OCI-LY7 (cell line): ENCODE data around the gene PDZD2. TPM values are rescaled to one million over a fixed set of nuclear protein-coding genes. Genes with fewer than 3 reads are reported as not detected.

Experiments used
- BruUV-seq: library from RNA; stranded (reverse); fragments of 400-500 nt; replicated peaks from 2 replicates; lab custom pipeline; 2021; lab: Mats Ljungman, UMichigan
- CTCF ChIA-PET: fragments of 300-600 bp; sonication (Branson Sonifier 250); formaldehyde crosslinking; loops from one replicate; lab custom pipeline; 2022; ENCODE audit warnings: antibody characterized with exemption; ENCODE audit not compliant: unreplicated experiment; lab: Charles Lee
- POLR2A ChIA-PET: fragments of 300-600 bp; sonication (Branson Sonifier 250); formaldehyde crosslinking; loops from one replicate; lab custom pipeline; 2022; ENCODE audit warnings: antibody characterized with exemption; lab: Charles Lee
- DNase-seq: peaks from one replicate; pipeline ENCODE4 v3.0.0-alpha.2; 2015; ENCODE audit warnings: low spot score
- H2AFZ ChIP-seq: fragments of 200-600 bp; sonication (generic), shearing (Covaris generic); 2 replicates; pipeline ENCODE4 v1.6.1; 2014; ENCODE audit warnings: mild to moderate bottlenecking, antibody characterized with exemption, low read length, moderate library complexity
- H3K27ac ChIP-seq: fragments of 200-600 bp; sonication (generic); 2 replicates; pipeline ENCODE4 v1.5.1; 2014; ENCODE audit warnings: mixed run types, low read depth, mild to moderate bottlenecking, moderate library complexity, low read length, inconsistent platforms; ENCODE audit not compliant: poor library complexity, severe bottlenecking
- H3K36me3 ChIP-seq: fragments of 200-600 bp; sonication (generic); 2 replicates; pipeline ENCODE4 v1.6.1; 2014; ENCODE audit warnings: mild to moderate bottlenecking, antibody characterized with exemption, low read length, moderate library complexity, mixed read lengths; ENCODE audit not compliant: insufficient read depth
- H3K4me1 ChIP-seq: fragments of 200-600 bp; sonication (generic); 2 replicates; pipeline ENCODE4 v1.5.1; 2014; ENCODE audit warnings: mild to moderate bottlenecking, low read length; ENCODE audit not compliant: insufficient read depth, poor library complexity, severe bottlenecking
- H3K4me2 ChIP-seq: fragments of 200-600 bp; sonication (generic); 2 replicates; pipeline ENCODE4 v1.6.1; 2014; ENCODE audit warnings: mild to moderate bottlenecking, low read length
- H3K4me3 ChIP-seq: fragments of 200-600 bp; sonication (generic); 2 replicates; pipeline ENCODE4 v1.5.1; 2014; ENCODE audit warnings: mild to moderate bottlenecking, low read depth, low read length; ENCODE audit not compliant: poor library complexity, severe bottlenecking
- H3K79me2 ChIP-seq: fragments of 200-600 bp; sonication (generic); 2 replicates; pipeline ENCODE4 v1.6.1; 2016; ENCODE audit warnings: low read depth, mild to moderate bottlenecking, low read length, moderate library complexity, mixed read lengths; ENCODE audit not compliant: insufficient read depth
- H3K9me2 ChIP-seq: fragments of 200-600 bp; sonication (generic); 2 replicates; pipeline ENCODE4 v1.6.1; 2016; ENCODE audit warnings: mild to moderate bottlenecking, low read length, mixed read lengths; ENCODE audit not compliant: insufficient read depth
- H3K9me3 ChIP-seq: fragments of 200-600 bp; sonication (generic); 2 replicates; pipeline ENCODE4 v1.6.1; 2014; ENCODE audit warnings: mild to moderate bottlenecking, mixed run types, low read length, mixed read lengths
- H4K20me1 ChIP-seq: fragments of 200-600 bp; sonication (generic); 2 replicates; pipeline ENCODE4 v1.6.1; 2014; ENCODE audit warnings: mild to moderate bottlenecking, antibody characterized with exemption, low read length, moderate library complexity, mixed read lengths; ENCODE audit not compliant: insufficient read depth
- EZH2phosphoT487 ChIP-seq: fragments of 200-600 bp; sonication (generic); IDR thresholded peaks from 2 replicates; pipeline ENCODE4 v1.6.1; 2018; ENCODE audit warnings: low read depth, borderline replicate concordance, mild to moderate bottlenecking, mixed run types, antibody characterized with exemption, low read length, moderate library complexity, mixed read lengths
- intact Hi-C: fragments of 100-400 bp; cut with micrococcal nuclease; formaldehyde crosslinking; loops from one replicate; pipeline ENCODE4 v1.10.0; 2022; ENCODE audit not compliant: unreplicated experiment
- total RNA-seq, 2 experiments: library from RNA; depleted of rRNA in 1 of 2; stranded (reverse); fragments of >200 nt in 1 of 2; shearing (Covaris generic) in 1 of 2; gene quantifications; 2 replicates each; pipeline ENCODE4 v1.2.3, GENCODE V29; 2014 to 2022
- TF ChIP-seq, protein P1 (sequence below): fragments of 200-600 bp; sonication (generic); conservative IDR thresholded peaks from 2 replicates; pipeline ENCODE4 v1.5.1; 2014; ENCODE audit warnings: mild to moderate bottlenecking, antibody characterized with exemption, low read length, moderate library complexity, mixed read lengths

PDZD2 gene
- total RNA-seq, 2 experiments from 2014 or later = 8.6 to 10.6 TPM

DNA sequence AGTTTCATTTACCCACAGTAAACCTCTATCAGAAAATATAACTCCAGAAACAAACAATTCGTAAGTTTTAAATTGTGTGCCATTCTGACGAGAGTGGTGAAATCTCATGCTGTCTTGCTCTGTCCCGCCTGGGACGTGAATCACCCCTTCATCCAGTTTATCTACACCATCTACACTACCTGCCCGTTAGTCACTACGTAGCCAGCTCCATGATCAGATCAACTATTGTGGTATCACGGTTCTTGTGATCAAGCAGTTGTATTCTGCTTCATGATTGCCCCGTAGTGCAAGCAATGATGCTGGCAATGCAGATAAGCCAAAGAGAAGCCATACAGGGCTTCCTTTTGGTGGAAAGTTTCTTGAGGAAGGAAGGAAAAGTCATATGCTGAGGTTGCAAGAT, 384.9 kb downstream of the PDZD2 start:
- DNase-seq = no peak
- Histone ChIP-seq H3K4me1 (peaks cover 24% of the 10 kb centered on the region), H3K27ac (no peak overlapping the region), H3K4me2 (no peak overlapping the region), H3K36me3 (no peaks in the 10 kb centered on the region), H2AFZ (no peak overlapping the region), H3K4me3 (no peak overlapping the region), H3K79me2 (peaks cover 6% of the 10 kb centered on the region; the same call in 1 of the 2 replicates), H3K9me2 (no peaks in the 10 kb centered on the region), H3K9me3 (no peaks in the 10 kb centered on the region), H4K20me1 (no peaks in the 10 kb centered on the region)
- ChIA-PET POLR2A (no interaction called here), CTCF (no interaction called here)
- BruUV-seq = no TSS peak
- TF ChIP-seq EZH2phosphoT487 = no peak
- TF ChIP-seq, protein P1, sequence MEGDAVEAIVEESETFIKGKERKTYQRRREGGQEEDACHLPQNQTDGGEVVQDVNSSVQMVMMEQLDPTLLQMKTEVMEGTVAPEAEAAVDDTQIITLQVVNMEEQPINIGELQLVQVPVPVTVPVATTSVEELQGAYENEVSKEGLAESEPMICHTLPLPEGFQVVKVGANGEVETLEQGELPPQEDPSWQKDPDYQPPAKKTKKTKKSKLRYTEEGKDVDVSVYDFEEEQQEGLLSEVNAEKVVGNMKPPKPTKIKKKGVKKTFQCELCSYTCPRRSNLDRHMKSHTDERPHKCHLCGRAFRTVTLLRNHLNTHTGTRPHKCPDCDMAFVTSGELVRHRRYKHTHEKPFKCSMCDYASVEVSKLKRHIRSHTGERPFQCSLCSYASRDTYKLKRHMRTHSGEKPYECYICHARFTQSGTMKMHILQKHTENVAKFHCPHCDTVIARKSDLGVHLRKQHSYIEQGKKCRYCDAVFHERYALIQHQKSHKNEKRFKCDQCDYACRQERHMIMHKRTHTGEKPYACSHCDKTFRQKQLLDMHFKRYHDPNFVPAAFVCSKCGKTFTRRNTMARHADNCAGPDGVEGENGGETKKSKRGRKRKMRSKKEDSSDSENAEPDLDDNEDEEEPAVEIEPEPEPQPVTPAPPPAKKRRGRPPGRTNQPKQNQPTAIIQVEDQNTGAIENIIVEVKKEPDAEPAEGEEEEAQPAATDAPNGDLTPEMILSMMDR = no peak
- intact Hi-C loops = no loop called here

GRCh38 chr5:32024751-32025150, 385.8 kb downstream of the PDZD2 start:
- intact Hi-C loops = no loop called here
- BruUV-seq = no TSS peak
- no peaks in the 10 kb centered on the region for H3K9me2 ChIP-seq
- POLR2A ChIA-PET = no interaction called here
- H2AFZ ChIP-seq = no peak overlapping the region
- H3K4me1 ChIP-seq = peaks cover 14% of the 10 kb centered on the region
- no peak overlapping the region for H3K4me2 ChIP-seq
- CTCF ChIA-PET = no interaction called here
- H3K36me3 ChIP-seq = no peaks in the 10 kb centered on the region
- TF ChIP-seq, protein P1 = no peak
- no peak for TF ChIP-seq EZH2phosphoT487
- no peaks in the 10 kb centered on the region for H3K9me3 ChIP-seq
- no peaks in the 10 kb centered on the region for H4K20me1 ChIP-seq
- H3K79me2 ChIP-seq = peaks cover under 1% of the 10 kb centered on the region; the same call in 1 of the 2 replicates
- DNase-seq = no peak
- no peak overlapping the region for H3K4me3 ChIP-seq
- no peak overlapping the region for H3K27ac ChIP-seq

DNA sequence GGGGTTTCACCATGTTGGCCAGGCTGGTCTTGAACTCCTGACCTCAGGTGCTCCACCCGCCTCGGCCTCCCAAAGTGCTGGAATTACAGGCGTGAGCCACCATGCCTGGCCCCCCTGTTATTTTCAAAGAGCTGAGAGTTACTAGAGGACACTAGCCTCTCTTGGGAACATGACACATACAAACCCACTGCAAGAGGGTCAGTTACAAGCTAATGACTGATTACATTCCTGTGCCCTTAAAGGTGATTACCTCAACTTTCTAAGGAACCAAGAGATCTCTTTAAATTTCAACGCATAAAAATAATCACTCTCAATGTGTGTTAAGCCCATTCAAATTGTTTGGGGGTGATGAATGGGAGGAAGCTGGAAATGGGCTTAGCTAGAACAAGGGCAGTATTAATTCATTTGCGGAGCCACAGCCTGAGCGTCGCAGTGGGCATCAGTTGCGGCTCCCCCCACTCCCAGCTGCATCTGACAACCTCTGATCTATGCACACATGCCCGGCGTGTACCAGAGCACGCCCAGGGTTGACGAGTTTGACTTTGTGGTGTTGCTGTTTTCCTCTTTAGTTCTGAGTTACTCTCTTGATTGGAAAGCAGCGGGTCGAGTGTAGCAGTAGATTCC, 388.3 kb downstream of the PDZD2 start:
- H3K27ac ChIP-seq = no peak overlapping the region
- no peak for TF ChIP-seq EZH2phosphoT487
- TF ChIP-seq, protein P1 = no peak
- no peaks in the 10 kb centered on the region for H3K4me1 ChIP-seq
- no peak overlapping the region for H2AFZ ChIP-seq
- DNase-seq = no peak
- H4K20me1 ChIP-seq = no peaks in the 10 kb centered on the region
- intact Hi-C loops = no loop called here
- H3K4me3 ChIP-seq = no peak overlapping the region
- no peaks in the 10 kb centered on the region for H3K9me3 ChIP-seq
- POLR2A ChIA-PET = interaction anchor here (0.6 to 0.7 kb wide), 2 partner anchors 44 to 66 kb away, joined by 3 read pairs; no protein-coding TSS in a partner anchor
- BruUV-seq = no TSS peak
- no peak overlapping the region for H3K4me2 ChIP-seq
- CTCF ChIA-PET = interaction anchor here (0.9 kb wide), 1 partner anchor 9 kb away, joined by 3 read pairs; no protein-coding TSS in a partner anchor
- no peaks in the 10 kb centered on the region for H3K79me2 ChIP-seq
- no peaks in the 10 kb centered on the region for H3K9me2 ChIP-seq
- no peaks in the 10 kb centered on the region for H3K36me3 ChIP-seq
